ENCODE results near the gene MOAP1.
"Not testable (repeated sequence)": the region's sequence is repeated elsewhere in the genome, so short reads cannot be mapped to it uniquely, and the experiment has no call there.

MOAP1 gene

DNA sequence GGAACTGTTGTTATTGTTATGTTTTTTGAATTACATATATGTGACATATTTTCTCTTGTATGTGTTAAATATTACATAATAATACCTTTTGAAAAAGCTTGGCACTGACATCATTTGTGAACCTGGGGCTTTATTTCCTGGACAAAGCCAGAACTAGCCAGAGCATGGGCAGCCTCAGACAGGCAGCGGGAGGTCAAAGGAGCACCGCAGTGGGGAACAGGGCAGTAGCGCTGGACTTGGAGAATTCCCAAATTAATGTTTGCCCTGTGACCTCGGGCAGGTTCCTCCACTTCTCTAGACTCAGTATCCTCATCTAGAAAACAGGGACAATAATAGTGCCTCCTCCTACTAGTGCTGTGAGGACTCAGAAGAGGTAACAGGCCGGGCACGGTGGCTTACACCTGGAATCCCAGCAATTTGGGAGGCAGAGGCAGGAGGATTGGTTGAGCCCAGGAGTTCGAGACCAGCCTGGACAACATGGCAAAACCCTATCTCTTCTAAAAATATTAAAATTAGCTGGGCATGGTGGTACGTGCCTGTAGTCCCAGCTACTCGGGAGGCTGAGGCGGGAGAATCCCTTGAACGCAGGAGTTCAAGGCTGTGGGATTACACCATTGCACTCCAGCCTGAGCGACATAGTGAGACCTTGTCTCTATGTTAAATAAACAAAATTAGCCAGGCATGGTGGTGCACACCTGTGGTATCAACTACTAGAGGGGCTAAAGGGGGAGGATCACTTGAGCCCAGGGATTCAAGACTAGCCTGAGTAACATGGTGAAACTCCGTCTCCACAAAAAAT lies 41.6 kb downstream of the MOAP1 start:
- no peak for DNase-seq

DNA sequence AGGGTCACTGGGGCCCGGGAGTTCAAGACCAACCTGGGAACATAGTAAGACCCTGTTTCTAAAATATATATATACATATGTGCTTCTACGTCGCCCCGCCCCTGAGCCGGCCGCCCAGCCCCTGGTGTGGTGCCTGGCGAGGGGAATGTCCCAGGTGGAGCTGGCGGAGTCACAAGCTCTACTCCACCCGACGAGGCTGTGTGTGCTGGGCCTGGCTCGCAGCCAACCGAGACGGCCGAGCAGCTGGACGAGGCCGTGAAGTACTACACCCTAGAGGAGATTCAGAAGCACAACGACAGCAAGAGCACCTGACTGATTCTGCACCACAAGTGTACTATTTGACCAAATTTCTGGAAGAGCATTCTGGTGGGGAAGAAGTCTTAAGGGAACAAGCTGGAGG lies 46.8 kb downstream of the MOAP1 start:
- no peak for DNase-seq

DNA sequence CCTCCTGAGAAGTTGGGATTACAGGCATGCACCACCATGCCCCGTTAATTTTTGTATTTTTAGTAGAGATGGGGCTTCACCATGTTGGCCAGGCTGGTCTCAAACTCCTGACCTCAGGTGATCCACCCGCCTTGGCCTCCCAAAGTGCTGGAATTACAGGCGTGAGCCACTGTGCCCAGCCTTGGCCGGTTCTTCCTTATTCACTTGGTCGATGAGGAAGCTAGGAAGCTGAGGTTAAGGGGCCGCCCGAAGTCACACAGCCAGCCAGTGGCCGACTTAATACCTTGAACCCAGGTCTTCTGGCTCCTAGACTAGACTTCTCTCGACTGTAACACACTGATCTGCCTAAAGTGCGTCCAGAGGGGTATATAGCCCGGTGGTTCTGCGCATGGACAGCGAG lies 48.2 kb downstream of the MOAP1 start:
- DNase-seq, result not testable (repeated sequence)

GRCh38 chr14:93136009-93136408 lies 48.7 kb downstream of the MOAP1 start:
- no peak for DNase-seq

- no peak for DNase-seq
Measured at GRCh38 chr14:93135399-93135798, 49.3 kb downstream of the MOAP1 start.

- DNase-seq, result no peak
Measured at GRCh38 chr14:93133464-93133863, 51.2 kb downstream of the MOAP1 start.

DNA sequence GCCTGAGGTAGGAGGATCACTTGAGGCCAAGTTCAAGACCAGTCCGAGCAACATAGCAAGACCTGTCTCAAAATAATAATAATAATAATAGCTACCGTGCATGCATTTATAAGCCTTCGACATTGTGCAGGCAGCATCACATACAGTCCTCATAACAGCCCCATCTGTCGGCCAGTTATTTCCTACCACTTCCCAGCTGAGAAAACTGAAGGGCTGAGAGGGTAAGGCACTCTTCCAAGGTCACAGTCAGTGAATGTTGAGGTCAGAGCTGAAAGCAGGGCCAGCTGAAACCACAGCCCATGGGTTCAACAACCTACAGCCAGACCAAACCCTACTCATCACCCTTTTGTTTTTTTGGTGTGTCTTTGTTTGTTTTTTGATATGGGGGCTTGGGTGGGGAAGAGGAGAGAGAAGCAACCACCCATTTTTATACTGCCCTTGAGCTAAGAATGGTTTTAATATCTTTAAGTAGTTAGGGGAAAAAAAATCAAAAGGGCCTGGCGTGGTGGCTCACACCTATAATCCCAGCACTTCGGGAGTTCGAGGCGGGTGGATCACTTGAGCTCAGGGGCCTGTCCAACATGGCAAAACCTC lies 52.1 kb downstream of the MOAP1 start:
- no peak for DNase-seq
